ENCODE data around the gene CLBA1.

GRCh38 chr14:104953896-104954656 lies 31.5 kb upstream of the CLBA1 start:
- TF ChIP-seq CTCF (IDR thresholded peaks at IDR 0.05) (no peak), EZH2phosphoT487 (IDR thresholded peaks at IDR 0.05) (no peak)
